BE2C (cell line): ENCODE measurements around the gene CMTM7.

ENCODE experiments used
- DNase-seq: peaks from one replicate; pipeline ENCODE4 v3.0.0-alpha.2; 2020
- H3K27me3 ChIP-seq: fragments of 250-450 bp; sonication (Bioruptor Pico); 2 replicates; pipeline ENCODE4 v1.5.1; 2020; ENCODE audit warnings: mild to moderate bottlenecking
- H3K36me3 ChIP-seq: fragments of 250-450 bp; sonication (Bioruptor Pico); 2 replicates; pipeline ENCODE4 v1.5.1; 2020; ENCODE audit warnings: mild to moderate bottlenecking
- H3K4me1 ChIP-seq: fragments of 250-450 bp; sonication (Bioruptor Pico); 2 replicates; pipeline ENCODE4 v1.5.1; 2020
- H3K4me3 ChIP-seq: 2 replicates; pipeline ENCODE4 v1.5.1; 2011; ENCODE audit warnings: low read depth, low read length
- H3K9me3 ChIP-seq: fragments of 250-450 bp; sonication (Bioruptor Pico); 2 replicates; pipeline ENCODE4 v1.5.1; 2020
- CTCF ChIP-seq: IDR thresholded peaks from 2 replicates; pipeline ENCODE4 v1.5.1; 2012; ENCODE audit warnings: mild to moderate bottlenecking, low read depth, low read length

Gene CMTM7

GRCh38 chr3:32401556-32402081 is 10.0 kb downstream of the CMTM7 start:
- no peaks in the 10 kb centered on the region for H3K9me3 ChIP-seq
- no peaks in the 10 kb centered on the region for H3K27me3 ChIP-seq
- peak overlapping the region; percentile 47 for H3K4me3 ChIP-seq
- peak; percentile 77 for DNase-seq
- no peaks in the 10 kb centered on the region for H3K4me1 ChIP-seq
- TF ChIP-seq CTCF = no peak
- no peaks in the 10 kb centered on the region for H3K36me3 ChIP-seq

GRCh38 chr3:32403663-32404062 is 12.0 kb downstream of the CMTM7 start:
- no peaks in the 10 kb centered on the region for H3K4me1 ChIP-seq
- H3K4me3 ChIP-seq = no peak overlapping the region
- no peak for DNase-seq
- no peaks in the 10 kb centered on the region for H3K9me3 ChIP-seq
- no peaks in the 10 kb centered on the region for H3K27me3 ChIP-seq
- no peak for TF ChIP-seq CTCF
- H3K36me3 ChIP-seq = no peaks in the 10 kb centered on the region

GRCh38 chr3:32404714-32405113 is 13.1 kb downstream of the CMTM7 start:
- TF ChIP-seq CTCF = no peak
- Histone ChIP-seq H3K27me3 (no peaks in the 10 kb centered on the region), H3K4me1 (no peaks in the 10 kb centered on the region), H3K36me3 (no peaks in the 10 kb centered on the region), H3K9me3 (no peaks in the 10 kb centered on the region), H3K4me3 (no peak overlapping the region)
- no peak for DNase-seq

- Histone ChIP-seq H3K36me3 (no peaks in the 10 kb centered on the region), H3K4me3 (no peak overlapping the region), H3K27me3 (no peaks in the 10 kb centered on the region), H3K9me3 (no peaks in the 10 kb centered on the region), H3K4me1 (no peaks in the 10 kb centered on the region)
- TF ChIP-seq CTCF = no peak
- no peak for DNase-seq
These were observed 13.5 kb downstream of the CMTM7 start for GRCh38 chr3:32405155-32405554.

- H3K4me3 ChIP-seq = no peak overlapping the region
- no peak for TF ChIP-seq CTCF
- no peaks in the 10 kb centered on the region for H3K27me3 ChIP-seq
- H3K9me3 ChIP-seq = no peaks in the 10 kb centered on the region
- H3K4me1 ChIP-seq = no peaks in the 10 kb centered on the region
- no peak for DNase-seq
- no peaks in the 10 kb centered on the region for H3K36me3 ChIP-seq
These were observed 14.2 kb downstream of the CMTM7 start for GRCh38 chr3:32405711-32406323.
